NCI-H82 (cell line): Measurements from ENCODE around the gene ZNF433.
A peak's percentile ranks its signal among the peaks of the same experiment; 100 is the strongest.
"Not testable (repeated sequence)": the region's sequence is repeated elsewhere in the genome, so short reads cannot be mapped to it uniquely, and the experiment has no call there.

ENCODE experiments used
- DNase-seq: peaks from one replicate; lab custom pipeline; 2025; lab: John Stamatoyannopoulos, UW

ZNF433 gene

DNA sequence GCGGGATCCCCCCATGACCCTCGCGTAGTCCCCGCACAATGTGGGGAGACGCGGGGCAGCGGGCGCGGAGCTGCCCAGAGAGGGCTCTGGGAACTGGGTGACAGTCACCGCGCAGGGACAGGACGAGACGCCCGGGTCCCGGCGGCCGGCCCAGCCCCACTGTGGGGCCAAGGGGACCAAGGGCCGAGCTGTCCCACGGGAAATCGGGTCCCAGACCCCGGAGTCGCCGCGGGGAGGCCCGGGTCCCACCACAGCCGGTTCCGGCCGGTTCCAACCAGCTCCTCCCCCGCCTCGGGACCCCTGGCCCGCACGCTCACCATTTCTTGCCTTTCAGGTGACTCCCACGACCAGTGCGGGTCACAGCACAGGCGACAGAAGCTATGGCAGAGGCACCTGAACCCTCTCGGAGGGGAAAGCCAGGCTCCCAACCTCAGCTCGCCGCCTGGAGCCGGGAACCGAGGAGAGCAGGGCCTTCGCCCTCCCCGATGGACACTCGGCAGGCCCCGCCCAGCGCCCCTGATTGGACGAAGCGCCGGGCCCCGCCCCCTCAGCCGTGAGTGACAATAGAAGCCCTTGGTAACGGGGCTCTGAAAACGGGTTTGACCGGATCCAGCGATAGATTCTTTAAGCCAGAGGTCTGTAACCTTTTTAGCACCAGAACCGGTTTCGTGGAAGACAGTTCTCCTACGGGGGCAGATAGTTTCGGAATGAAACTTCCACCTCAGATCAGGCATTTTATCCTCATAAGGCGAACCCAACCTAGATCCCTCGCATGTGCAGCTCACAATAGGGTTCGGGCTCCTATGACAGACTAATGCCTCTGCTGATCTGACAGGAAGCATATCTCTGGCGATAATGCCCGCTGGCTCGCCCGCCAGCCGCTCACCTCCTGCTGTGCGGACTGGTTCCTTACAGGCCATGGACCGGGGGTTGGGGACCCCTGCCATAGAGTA lies at the start of gene ZNF433:
TSS of gene ZNF433 (minus strand) at position 460 of the 953 bp plus-strand sequence. CDS start at position 320, 140 bp downstream.
- DNase-seq = peak; percentile 90

DNA sequence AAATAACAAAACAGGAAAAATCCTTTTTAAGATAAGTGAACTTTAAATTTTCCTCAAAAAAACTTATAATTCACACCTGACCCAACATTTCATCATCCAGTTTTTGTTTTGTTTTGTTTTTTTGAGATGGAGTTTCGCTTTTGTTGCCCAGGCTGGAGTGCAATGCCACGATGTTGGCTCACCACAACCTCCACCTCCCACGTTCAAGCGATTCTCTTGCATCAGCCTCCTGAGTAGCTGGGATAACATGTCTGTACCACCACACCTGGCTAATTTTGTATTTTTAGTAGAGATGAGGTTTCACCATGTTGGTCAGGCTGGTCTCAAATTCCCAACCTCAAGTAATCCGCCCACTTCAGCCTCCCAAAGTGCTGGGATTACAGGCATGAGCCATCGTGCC lies 47.9 kb upstream of the ZNF433 start:
- not testable (repeated sequence) for DNase-seq

DNA sequence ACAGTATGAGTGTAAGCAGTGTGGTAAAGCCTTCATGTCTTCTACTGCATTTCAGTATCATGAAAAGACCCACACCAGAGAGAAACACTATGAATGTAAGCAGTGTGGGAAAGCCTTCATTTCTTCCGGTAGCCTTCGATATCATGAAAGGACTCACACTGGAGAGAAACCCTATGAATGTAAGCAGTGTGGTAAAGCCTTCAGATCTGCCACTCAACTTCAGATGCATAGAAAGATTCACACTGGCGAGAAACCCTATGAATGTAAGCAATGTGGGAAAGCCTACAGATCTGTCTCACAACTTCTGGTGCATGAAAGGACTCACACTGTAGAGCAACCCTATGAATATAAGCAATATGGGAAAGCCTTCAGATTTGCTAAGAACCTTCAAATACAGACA lies 41.9 kb upstream of the ZNF433 start:
- no peak for DNase-seq

DNA sequence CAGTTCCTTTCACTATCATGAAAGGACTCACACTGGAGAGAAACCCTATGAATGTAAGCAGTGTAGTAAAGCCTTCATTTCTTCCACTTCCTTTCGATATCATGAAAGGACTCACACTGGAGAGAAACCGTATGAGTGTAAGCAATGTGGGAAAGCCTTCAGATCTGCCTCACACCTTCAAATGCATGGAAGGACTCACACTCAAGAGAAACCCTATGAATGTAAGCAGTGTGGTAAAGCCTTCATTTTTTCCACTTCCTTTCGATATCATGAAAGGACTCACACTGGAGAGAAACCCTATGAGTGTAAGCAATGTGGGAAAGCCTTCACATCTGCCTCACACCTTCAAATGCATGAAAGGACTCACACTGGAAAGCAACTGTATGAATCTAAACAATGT lies 40.9 kb upstream of the ZNF433 start:
- DNase-seq = not testable (repeated sequence)

DNA sequence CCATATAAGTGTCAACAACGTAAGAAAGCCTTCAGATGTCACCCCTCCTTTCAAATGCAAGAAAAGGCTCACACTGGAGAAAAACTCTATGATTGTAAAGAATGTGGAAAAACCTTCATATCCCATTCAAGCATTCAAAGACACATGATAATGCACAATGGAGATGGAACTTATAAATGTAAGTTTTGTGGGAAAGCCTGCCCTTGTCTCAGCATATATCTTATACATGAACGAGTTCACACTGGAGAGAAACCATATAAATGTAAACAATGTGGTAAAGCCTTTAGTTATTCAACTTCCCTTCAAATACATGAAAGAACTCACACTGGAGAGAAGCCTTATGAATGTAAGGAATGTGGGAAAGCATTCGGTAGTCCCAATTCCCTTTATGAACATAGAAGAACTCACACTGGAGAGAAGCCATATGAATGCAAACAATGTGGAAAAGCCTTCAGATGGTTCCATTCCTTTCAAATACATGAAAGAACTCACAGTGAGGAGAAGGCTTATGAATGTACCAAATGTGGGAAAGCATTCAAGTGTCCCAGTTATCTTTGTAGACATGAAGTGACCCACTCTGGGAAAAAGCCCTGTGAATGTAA lies 40.2 kb upstream of the ZNF433 start:
- DNase-seq = no peak

DNA sequence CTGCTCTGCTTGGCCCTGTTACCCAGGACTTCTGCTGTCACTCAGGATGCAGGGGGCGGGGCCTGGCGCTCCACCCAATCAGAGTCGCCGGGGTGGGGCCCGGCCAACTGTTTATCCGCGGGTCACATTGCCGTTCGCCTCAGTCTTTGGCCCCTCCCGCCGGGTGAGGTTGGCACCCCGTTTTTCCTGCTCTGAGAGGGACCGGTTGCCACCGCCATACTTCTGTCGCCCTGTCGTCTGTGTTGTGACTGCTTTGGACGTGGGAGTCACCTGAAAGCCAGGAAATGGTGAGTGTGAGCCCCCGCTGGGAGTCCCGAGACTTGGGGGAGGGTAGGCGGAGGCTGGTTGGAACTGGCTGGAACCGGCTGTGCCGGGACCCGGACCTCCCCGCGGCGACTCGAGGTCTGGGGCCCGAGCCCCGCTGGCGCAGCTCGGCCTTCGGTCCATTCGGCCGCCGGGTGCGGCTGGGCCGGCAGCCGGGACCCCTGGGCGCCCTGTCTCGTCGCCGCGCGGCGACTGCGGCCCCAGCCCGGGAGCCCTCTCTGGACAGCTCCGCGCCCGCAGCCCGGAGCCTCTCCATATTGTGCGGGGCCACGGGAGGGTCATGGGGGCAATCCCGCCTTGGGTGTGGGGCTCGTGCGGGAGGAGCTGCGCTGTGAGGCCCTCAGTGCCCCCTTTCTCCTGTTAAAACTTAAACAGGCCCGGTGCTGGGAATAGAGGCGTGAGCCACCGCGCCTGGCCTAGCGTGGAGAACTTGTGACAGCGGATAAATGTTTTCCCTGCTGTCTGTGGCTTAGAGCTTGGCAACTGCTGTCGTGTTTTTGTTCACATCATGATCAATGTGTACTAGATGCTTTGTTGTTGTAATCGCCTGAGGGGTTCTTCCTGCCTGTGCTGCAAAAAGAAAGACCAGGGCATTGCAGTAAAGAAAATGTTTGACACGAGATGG lies 29.4 kb upstream of the ZNF433 start, which contains the start of gene ZNF844:
TSS of gene ZNF844 (plus strand) at position 142 of the 949 bp plus-strand sequence. CDS start at position 285, 143 bp downstream.
- peak; percentile 80 for DNase-seq

DNA sequence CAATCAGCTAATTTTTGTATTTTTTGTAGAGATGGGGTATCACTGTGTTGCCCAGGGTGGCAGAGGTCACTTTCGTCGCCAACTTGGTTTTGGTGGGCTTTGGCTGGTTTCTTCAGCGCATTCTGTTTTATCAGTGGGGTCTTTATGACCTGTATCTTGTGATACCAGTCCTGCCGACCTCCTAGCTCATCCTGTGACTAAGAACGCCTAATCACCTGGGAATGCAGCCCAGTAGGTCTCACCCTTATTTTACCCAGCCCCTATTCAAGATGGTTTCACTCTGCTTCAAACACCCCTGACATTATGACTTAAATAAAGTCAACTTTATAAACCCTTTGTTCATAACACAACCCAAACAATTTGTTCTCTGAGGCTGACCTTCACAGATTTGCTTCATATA lies 20.3 kb upstream of the ZNF433 start:
- DNase-seq = no peak

DNA sequence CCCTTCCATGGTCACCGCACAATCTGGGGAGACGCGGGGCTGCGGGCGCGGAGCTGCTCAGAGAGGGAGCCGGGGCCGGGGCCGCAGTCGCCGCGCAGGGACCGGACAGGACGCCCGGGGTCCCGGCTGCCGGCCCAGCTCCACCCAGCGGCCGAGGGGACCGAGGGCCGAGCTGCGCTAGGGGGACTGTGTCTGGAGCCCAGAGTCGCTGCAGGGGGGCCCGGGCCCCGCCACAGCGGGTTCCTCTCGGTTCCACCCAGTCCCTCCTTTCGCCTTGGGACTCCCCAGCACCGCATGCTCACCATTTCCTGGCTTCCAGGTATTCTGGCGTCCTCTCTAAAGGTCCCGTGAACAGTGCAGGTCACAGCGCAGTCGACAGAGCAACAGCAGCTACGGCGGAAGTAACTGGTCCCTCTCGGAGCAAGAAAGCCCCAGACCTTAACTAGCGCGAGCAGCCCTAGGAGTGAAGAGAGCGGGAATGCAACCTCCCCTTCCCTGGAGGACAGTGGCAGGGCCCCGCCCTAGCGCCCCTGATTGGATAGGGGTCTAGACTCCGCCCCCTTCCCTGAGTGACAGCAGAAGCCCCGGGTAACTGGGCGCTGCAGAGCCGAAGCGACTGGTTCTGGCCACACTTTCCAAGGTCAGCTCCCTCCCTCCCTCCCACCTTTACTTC lies 17.2 kb upstream of the ZNF433 start, which contains the start of gene ZNF878:
TSS of gene ZNF878 (minus strand) at position 465 of the 673 bp plus-strand sequence. CDS start at position 305, 160 bp downstream.
- DNase-seq = peak; percentile 94

DNA sequence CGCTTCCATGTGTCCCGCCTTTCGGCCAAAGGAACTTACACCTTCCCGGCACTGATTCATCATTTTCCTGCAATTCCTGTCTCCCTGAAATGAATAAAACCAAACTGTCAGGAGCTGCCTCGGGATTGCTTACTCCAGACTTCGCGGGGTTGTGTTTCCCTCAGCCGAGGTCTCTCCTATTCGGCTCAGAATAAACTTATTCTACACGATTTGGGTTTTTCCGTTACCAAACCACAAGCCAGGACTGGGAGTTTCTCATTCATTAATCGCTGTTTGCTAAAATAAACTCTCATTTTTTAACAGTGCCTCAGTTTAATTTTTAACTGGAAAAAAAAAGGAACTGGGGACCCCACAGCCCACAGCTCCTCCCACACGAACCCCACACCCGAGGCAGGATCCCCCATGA lies 16.6 kb upstream of the ZNF433 start:
- DNase-seq = peak; percentile 16

DNA sequence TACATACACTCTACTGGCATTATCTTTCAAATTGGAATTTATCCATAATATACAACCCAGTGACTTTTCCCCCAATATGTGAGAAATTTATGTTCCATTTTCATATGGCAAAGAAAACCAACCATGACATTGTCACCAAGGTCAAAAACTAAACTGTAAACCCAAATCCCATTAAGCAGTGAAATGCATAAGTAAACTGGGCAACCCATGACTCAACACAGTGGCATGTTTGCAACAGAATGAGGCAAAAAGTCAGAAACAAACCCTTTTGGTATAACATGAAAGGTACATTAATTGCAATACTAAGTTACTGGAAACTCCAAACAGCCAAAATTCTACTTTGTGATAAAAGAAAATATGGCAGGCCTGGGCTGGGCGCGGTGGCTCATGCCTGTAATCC lies 12.4 kb upstream of the ZNF433 start:
- no peak for DNase-seq

DNA sequence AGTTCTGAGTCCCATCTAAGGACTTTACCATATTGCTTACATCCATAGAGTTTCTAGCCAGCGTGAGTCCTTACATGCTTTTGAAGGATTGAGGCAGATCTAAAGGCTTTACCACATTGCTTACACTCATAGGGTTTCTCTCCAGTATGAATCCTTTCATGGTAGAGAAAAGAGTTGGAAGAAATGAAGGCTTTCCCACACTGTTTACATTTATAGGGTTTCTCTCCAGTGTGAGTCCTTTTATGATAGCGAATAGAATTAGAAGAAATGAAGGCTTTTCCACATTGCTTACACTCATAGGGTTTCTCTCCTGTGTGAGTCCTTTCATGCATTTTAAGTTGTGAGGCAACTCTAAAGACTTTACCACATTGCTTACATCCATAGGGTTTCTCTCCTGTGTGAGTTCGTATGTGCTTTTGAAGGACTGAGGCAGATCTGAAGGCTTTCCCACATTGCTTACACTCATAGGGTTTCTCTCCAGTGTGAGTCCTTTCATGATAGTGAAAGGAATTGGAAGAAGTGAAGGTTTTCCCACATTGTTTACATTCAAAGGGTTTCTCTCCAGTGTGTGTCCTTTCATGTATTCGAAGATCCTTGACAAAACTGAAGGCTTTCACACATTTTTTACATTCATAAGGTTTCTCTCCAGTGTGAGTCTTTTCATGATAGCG lies 8.4 kb upstream of the ZNF433 start:
- no peak for DNase-seq

DNA sequence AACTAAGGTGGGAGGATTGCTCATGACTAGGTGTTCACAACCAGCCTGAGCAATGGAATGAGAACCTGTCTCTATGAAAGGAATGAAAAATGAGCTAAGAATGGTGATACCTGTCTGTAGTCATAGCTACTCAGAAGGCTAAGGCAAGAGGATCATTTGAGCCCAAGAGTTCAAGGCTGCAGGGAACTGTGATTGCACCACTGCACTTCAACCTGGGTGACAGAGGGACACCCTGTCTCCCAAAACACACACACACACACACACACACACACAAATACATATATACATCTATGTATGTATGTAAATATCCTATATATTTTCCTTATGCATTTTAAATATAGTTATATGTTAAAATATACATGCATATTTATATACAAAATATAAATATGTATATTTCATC lies 7.4 kb upstream of the ZNF433 start:
- no peak for DNase-seq

DNA sequence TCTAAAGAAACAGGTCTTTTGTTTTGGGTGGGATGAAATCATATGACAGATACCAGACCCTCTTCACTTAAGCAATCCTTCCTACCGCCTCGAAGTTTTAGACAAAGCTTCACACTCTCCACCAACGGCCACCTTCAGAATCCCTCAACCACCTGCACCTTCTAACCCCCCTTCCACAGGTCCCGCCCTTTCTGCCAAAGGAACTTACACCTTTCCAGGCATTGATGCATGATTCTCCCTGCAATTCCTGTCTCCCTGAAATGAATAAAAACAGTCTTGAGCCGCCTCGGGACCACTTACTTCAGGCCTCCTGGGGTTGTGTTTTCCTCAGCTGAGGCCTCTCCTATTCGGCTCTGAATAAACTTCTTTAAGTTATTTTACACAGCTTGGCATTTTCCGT lies 859 bp downstream of the ZNF433 start:
- DNase-seq = peak; percentile 5

DNA sequence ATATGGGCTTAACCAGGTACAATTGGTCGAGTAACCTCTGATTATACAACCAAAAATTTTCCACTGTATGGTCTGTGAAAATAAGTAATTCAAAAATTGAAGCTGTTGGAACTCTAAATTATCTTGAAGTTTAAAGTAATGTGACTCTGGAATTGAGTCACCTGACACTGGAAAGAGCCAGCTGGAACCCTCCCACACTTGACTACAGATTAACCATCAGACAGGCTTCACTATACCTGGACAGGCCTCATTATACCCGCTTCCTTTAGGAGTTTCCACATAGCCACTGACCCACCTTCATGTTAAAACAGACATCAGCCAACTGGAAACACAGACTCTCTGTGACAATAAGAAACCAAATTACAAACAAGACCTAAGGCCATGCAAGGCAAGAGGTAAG lies 1.3 kb downstream of the ZNF433 start:
- DNase-seq = no peak

DNA sequence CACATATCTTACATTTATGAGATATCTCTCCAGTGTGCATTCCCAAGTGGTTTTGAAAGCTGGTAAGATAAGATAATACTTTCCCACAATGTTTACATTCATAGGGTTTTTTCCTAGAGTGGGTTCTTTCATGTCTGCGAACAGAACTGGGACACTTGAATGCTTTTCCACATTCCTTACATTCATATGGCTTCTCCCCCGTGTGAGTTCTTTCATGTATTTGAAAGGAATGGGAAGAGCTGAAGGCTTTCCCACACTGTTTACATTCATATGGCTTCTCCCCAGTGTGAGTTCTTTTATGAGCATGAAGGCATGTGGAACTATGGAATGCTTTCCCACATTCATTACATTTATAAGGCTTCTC lies 19.7 kb downstream of the ZNF433 start:
- DNase-seq = no peak

DNA sequence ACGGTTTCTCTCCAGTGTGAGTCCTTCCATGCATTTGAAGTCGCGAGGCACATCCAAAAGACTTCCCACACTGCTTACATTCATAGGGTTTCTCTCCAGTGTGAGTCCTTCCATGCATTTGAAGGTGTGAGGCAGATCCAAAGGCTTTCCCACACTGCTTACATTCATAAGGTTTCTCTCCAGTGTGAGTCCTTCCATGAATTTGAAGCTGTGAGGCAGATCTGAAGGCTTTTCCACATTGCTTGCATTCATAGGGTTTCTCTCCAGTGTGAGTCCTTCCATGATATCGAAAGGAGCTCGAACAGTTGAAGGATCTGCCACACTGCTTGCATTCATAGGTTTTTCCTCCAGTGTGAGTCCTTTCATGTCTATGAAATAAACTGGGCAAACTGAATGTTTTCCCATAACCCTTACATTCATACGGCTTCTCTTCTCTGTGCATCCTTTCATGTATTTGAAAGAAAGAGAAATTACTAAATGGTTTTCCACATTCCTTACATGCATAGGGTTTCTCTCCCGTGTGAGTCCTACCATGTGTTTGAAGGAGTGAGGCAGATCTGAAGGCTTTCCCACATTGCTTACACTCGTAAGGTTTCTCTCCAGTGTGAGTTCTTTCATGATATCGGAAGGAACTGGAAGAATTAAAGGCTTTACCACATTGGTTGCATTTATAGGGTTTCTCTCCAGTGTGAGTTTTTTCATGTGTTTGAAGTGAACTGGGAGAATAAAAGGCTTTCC lies 20.3 kb downstream of the ZNF433 start:
- DNase-seq = no peak

DNA sequence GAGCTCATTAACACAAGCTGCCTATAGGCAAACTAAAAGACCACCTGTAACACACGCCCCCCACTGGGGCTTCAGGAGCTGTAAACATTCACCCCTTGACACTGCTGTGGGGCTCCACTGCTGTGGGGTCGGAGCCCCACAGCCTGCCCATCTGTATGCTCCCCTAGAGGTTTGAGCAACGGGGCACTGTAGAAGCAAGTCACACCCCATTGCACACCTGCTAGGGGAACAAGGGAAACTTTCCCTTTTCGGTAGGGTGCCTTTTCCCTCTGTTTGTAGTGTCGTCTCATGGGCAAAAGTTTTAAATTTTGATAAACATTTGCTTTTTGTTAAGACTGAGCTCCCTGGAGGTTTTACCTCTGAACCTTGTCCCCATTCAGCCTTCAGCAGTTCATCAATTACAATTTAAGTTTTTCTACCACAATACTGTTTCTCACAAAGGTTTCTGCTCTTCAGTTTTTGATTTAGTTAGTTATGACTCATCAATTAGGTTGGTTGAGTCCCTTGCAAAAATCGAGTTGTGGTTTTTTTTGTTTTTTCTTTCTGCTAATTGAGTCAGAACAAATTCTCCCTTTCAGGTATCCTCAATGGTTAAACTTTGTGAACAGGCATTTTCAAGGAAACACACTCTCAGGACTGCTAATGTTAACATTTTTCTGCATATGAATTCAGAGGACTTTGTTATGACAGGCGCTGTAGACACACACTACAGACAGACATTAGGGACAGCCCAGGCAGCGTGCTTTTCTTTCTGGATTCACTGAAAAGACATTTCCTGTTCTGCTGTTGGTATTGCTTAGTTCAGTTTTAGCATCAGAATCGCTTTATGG lies 35.1 kb downstream of the ZNF433 start:
- DNase-seq = no peak

DNA sequence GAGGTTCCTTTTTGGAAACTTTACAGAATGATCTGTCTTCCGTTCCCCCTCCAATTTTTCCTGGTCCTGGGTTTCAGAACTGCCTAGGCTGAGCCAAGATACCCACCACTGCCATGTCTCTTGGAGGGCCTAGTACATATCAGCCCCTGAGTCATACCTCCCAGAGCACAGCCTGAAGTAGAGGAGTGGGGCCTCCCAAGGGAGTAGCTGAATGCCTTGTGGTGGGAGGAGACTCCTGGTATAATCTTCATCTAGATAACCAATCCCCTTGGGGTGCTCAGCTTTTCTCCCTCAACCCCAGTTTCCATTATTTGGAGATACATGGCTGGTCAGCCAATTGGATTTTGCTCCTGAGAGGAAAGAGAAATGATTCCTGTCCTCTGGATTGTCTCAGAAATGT lies 40.3 kb downstream of the ZNF433 start:
- DNase-seq = no peak

DNA sequence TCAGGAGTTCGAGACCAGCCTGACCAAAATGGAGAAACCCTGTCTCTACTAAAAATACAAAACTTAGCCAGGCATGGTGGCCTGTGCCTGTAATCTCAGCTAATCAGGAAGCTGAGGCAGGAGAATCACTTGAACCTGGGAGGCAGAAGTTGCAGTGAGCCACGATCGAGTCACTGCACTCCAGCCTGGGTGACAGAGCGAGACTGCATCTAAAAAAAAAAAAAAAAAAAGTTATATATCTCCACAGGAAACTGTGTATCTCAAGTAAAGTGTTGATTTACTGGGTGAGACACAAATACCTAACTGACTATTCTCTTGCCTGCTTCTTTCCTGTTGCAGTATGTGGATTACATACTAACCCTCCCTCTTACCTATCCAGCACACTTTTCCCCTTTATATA lies 43.6 kb downstream of the ZNF433 start:
- not testable (repeated sequence) for DNase-seq
